ENCODE results near the gene NFIX. TPM values are rescaled to one million over a fixed set of nuclear protein-coding genes. Genes with fewer than 3 reads are reported as not detected.

The NFIX gene
- total RNA-seq, 3 donors from 2014 or later (not counting 1 experiment from before 2014, with no cell fraction given) = 0.61 to 2.1 (median 1.3) TPM

DNA sequence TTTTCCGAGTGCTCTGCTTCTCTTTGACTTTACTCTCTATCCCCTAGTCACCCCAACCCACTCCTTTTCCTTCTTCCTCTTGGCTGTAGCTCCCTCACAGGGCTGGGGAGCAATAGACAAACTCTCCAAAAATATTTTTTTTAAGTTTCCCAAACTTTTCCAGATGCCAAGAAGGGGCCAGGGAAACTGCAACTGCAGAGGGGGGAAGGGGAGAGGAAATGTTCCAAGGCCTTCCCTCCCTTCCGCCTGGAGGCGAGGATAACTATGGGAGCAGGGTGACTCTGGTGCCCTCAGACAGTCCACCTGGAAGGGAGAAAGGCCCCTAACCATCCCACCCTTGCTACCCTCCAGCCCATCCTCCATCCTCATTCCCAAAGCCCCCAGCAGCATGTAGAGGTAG, 58.0 kb downstream of the NFIX start:
- peaks cover 26 to 29% of the 10 kb centered on the region in 2 donors for H3K27me3 Mint-ChIP-seq (ENCODE audit: low read depth in 2 of 2)
- peaks cover 6 to 19% of the 10 kb centered on the region in 2 donors for H3K4me1 Mint-ChIP-seq
- no peaks in the 10 kb centered on the region for H3K36me3 Mint-ChIP-seq
- 93% methylated on average over 1 of the region's 3 CpGs for WGBS (ENCODE audit: insufficient coverage)
- Histone ChIP-seq H3K27ac (ENCODE audit: low read length) (no peak overlapping the region), H3K9me3 (ENCODE audit: control insufficient read depth, insufficient read depth, low read length) (no peaks in the 10 kb centered on the region), H3K4me3 (ENCODE audit: low read length) (no peak overlapping the region), H3K36me3 (ENCODE audit: control insufficient read depth, insufficient read depth, low read length) (no peaks in the 10 kb centered on the region), H3K27me3 (ENCODE audit: control insufficient read depth, insufficient read depth, low read length) (peaks cover 9% of the 10 kb centered on the region), H3K4me1 (ENCODE audit: control insufficient read depth, insufficient read depth, low read length) (peaks cover 11% of the 10 kb centered on the region)
- H3K27ac Mint-ChIP-seq = no peak overlapping the region
- intact Hi-C loops (cut with micrococcal nuclease) = loop anchor here (2.0 kb wide), 1 partner anchor 46 kb away; no protein-coding TSS in a partner anchor
- DNase-seq = no peak
- TF ChIP-seq, protein P1, sequence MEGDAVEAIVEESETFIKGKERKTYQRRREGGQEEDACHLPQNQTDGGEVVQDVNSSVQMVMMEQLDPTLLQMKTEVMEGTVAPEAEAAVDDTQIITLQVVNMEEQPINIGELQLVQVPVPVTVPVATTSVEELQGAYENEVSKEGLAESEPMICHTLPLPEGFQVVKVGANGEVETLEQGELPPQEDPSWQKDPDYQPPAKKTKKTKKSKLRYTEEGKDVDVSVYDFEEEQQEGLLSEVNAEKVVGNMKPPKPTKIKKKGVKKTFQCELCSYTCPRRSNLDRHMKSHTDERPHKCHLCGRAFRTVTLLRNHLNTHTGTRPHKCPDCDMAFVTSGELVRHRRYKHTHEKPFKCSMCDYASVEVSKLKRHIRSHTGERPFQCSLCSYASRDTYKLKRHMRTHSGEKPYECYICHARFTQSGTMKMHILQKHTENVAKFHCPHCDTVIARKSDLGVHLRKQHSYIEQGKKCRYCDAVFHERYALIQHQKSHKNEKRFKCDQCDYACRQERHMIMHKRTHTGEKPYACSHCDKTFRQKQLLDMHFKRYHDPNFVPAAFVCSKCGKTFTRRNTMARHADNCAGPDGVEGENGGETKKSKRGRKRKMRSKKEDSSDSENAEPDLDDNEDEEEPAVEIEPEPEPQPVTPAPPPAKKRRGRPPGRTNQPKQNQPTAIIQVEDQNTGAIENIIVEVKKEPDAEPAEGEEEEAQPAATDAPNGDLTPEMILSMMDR (IDR thresholded peaks at IDR 0.05) = no peak
- H3K9me3 Mint-ChIP-seq = no peaks in the 10 kb centered on the region
- H3K4me3 Mint-ChIP-seq = no peak overlapping the region
- no peak for ATAC-seq

DNA sequence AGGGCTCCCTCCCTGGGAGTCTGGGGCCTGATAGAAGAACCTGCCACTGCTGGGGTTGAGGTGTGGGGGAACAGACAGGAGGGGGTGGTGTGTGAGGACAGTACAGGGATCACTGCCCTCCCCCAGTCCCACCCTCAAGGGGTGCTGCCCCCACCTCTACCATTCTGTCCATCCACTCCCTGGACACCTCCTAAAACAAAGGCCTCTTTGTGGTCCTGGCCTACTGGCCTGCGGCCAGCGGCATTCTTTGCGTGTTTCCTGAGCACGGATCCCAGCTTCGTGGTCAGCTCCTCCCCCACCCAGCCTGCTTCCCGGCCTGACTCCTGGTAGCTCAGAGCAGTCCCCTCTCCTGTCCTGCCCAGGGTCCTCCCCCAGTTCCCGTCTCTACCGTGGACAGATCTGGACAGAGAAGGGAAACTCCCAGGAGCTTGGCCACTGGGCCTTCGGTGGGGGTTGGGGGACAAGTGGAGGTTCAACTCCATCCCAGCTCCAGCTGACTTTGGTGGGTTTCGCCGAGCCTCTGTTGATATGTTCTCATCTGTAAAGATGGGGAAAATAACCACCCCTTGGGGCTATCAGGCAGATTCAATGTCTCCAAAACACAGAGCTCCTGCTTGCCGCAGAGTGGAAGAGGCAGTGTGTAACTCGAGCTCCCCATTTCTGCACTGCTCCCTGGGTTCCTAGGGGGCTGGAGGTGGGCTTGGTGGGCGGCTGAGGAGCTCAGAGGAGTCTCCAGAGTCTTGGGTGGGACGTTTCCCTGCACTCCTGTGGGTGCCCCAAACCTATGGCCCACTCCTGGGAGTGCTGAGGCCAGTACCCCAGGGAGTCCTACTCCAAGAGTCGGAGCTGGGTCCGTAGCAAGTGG, 58.7 kb downstream of the NFIX start:
- H3K27me3 ChIP-seq (ENCODE audit: control insufficient read depth, insufficient read depth, low read length) = peaks cover 9% of the 10 kb centered on the region
- ATAC-seq = no peak
- DNase-seq = no peak
- Mint-ChIP-seq H3K4me3 (no peak overlapping the region), H3K27me3 (ENCODE audit: low read depth in 2 of 2) (peaks cover 26 to 34% of the 10 kb centered on the region in 2 donors), H3K4me1 (peaks cover 6 to 19% of the 10 kb centered on the region in 2 donors), H3K9me3 (no peaks in the 10 kb centered on the region), H3K36me3 (no peaks in the 10 kb centered on the region), H3K27ac (no peak overlapping the region)
- intact Hi-C loops (cut with micrococcal nuclease) = loop anchor here (2.0 kb wide), 1 partner anchor 47 kb away; no protein-coding TSS in a partner anchor
- no peak overlapping the region for H3K4me3 ChIP-seq (ENCODE audit: low read length)
- 82% methylated on average over 17 of the region's 17 CpGs for WGBS (ENCODE audit: insufficient coverage)
- no peaks in the 10 kb centered on the region for H3K36me3 ChIP-seq (ENCODE audit: control insufficient read depth, insufficient read depth, low read length)
- no peak overlapping the region for H3K27ac ChIP-seq (ENCODE audit: low read length)
- peaks cover 11% of the 10 kb centered on the region for H3K4me1 ChIP-seq (ENCODE audit: control insufficient read depth, insufficient read depth, low read length)
- TF ChIP-seq, protein P1 (IDR thresholded peaks at IDR 0.05) = no peak
- H3K9me3 ChIP-seq (ENCODE audit: control insufficient read depth, insufficient read depth, low read length) = no peaks in the 10 kb centered on the region

DNA sequence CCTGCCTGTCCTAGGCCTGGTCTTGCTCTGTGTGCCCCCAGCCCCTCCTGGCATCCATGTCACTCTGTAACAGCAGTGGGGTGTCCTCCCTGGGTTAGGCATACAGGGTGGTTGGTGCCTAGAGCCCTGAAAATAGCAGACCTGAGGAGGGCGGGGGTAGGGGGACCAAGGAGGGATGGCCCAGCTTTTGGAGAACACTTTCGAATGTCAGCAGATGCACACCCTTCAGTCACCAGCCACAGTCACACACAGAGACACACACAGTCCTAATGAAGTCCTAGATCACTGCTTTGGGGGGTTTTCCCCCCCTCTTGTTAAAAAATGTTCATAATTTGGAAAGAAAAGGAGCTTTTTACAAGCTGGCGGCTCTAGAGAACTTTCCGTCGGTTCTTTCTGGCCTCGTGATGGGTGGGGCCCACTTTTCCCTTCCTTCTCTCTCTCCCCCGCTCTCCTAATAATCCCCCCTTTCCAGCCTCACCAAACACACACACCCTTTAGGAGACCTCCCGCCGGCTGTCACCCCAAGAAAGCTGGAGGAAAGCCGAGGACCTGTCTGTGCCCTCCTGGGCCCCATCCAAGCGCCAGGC, 59.4 kb downstream of the NFIX start:
- 81% methylated on average over 11 of the region's 11 CpGs for WGBS (ENCODE audit: insufficient coverage)
- TF ChIP-seq, protein P1 (IDR thresholded peaks at IDR 0.05) = no peak
- peaks cover 26 to 38% of the 10 kb centered on the region in 2 donors for H3K27me3 Mint-ChIP-seq (ENCODE audit: low read depth in 2 of 2)

More for the DNA sequence above, 59.4 kb downstream of the NFIX start:
- no peaks in the 10 kb centered on the region for H3K9me3 Mint-ChIP-seq
- H3K36me3 Mint-ChIP-seq = no peaks in the 10 kb centered on the region
- Histone ChIP-seq H3K9me3 (ENCODE audit: control insufficient read depth, insufficient read depth, low read length) (no peaks in the 10 kb centered on the region), H3K4me1 (ENCODE audit: control insufficient read depth, insufficient read depth, low read length) (peaks cover 11% of the 10 kb centered on the region), H3K27me3 (ENCODE audit: control insufficient read depth, insufficient read depth, low read length) (peaks cover 9% of the 10 kb centered on the region), H3K36me3 (ENCODE audit: control insufficient read depth, insufficient read depth, low read length) (no peaks in the 10 kb centered on the region), H3K4me3 (ENCODE audit: low read length) (no peak overlapping the region), H3K27ac (ENCODE audit: low read length) (no peak overlapping the region)
- ATAC-seq = no peak
- H3K4me3 Mint-ChIP-seq = no peak overlapping the region
- H3K27ac Mint-ChIP-seq = no peak overlapping the region
- peaks cover 6 to 19% of the 10 kb centered on the region in 2 donors for H3K4me1 Mint-ChIP-seq
- DNase-seq = no peak
- intact Hi-C loops (cut with micrococcal nuclease) = no loop called here

Measured in natural killer cell (primary cell).